ENCODE results near the gene GDPD3. TPM values are rescaled to one million over a fixed set of nuclear protein-coding genes. Genes with fewer than 3 reads are reported as not detected.

The GDPD3 gene
- total RNA-seq, 1 donor from 2014 or later = 10.7 TPM

- H3K4me1 Mint-ChIP-seq = no peaks in the 10 kb centered on the region
- no peak overlapping the region for H3K27ac Mint-ChIP-seq
- H3K9me3 Mint-ChIP-seq = no peaks in the 10 kb centered on the region
- DNase-seq (ENCODE audit: low spot score in 2 of 2, unreplicated experiment in 2 of 2) = no peak
- H3K36me3 Mint-ChIP-seq = no peaks in the 10 kb centered on the region
- H3K27me3 Mint-ChIP-seq (ENCODE audit: low read depth) = no peaks in the 10 kb centered on the region
- TF ChIP-seq CTCF (IDR thresholded peaks at IDR 0.05; ENCODE audit: unreplicated experiment) = no peak
- H3K4me3 Mint-ChIP-seq = no peak overlapping the region
Measured at GRCh38 chr16:30143347-30143702, 30.0 kb upstream of the GDPD3 start.

GRCh38 chr16:30142672-30143346, 29.5 kb upstream of the GDPD3 start:
- Mint-ChIP-seq H3K27me3 (ENCODE audit: low read depth) (no peaks in the 10 kb centered on the region), H3K27ac (no peak overlapping the region), H3K4me1 (no peaks in the 10 kb centered on the region), H3K4me3 (no peak overlapping the region), H3K9me3 (no peaks in the 10 kb centered on the region), H3K36me3 (no peaks in the 10 kb centered on the region)
- no peak for TF ChIP-seq CTCF (IDR thresholded peaks at IDR 0.05; ENCODE audit: unreplicated experiment)
- no peak for DNase-seq (ENCODE audit: low spot score in 2 of 2, unreplicated experiment in 2 of 2)

GRCh38 chr16:30141750-30142149, 28.4 kb upstream of the GDPD3 start:
- H3K27me3 Mint-ChIP-seq (ENCODE audit: low read depth) = no peaks in the 10 kb centered on the region

GRCh38 chr16:30139583-30140481, 26.5 kb upstream of the GDPD3 start:
- H3K36me3 Mint-ChIP-seq = no peaks in the 10 kb centered on the region
- H3K4me3 Mint-ChIP-seq = no peak overlapping the region
- H3K27me3 Mint-ChIP-seq (ENCODE audit: low read depth) = no peaks in the 10 kb centered on the region
- no peak overlapping the region for H3K27ac Mint-ChIP-seq
- DNase-seq (ENCODE audit: low spot score in 2 of 2, unreplicated experiment in 2 of 2) = no peak
- TF ChIP-seq CTCF (IDR thresholded peaks at IDR 0.05; ENCODE audit: unreplicated experiment) = no peak
- no peaks in the 10 kb centered on the region for H3K4me1 Mint-ChIP-seq
- H3K9me3 Mint-ChIP-seq = no peaks in the 10 kb centered on the region

More at GRCh38 chr16:30141750-30142149, 28.4 kb upstream of the GDPD3 start:
- H3K4me3 Mint-ChIP-seq = no peak overlapping the region
- TF ChIP-seq CTCF (IDR thresholded peaks at IDR 0.05; ENCODE audit: unreplicated experiment) = no peak
- DNase-seq (ENCODE audit: low spot score in 2 of 2, unreplicated experiment in 2 of 2) = no peak
- H3K9me3 Mint-ChIP-seq = no peaks in the 10 kb centered on the region
- H3K27ac Mint-ChIP-seq = no peak overlapping the region
- H3K36me3 Mint-ChIP-seq = no peaks in the 10 kb centered on the region
- H3K4me1 Mint-ChIP-seq = no peaks in the 10 kb centered on the region

- Mint-ChIP-seq H3K4me1 (no peaks in the 10 kb centered on the region), H3K36me3 (no peaks in the 10 kb centered on the region), H3K27me3 (ENCODE audit: low read depth) (no peaks in the 10 kb centered on the region), H3K27ac (no peak overlapping the region), H3K9me3 (no peaks in the 10 kb centered on the region), H3K4me3 (no peak overlapping the region)
- no peak for DNase-seq (ENCODE audit: low spot score in 2 of 2, unreplicated experiment in 2 of 2)
- no peak for TF ChIP-seq CTCF (IDR thresholded peaks at IDR 0.05; ENCODE audit: unreplicated experiment)
Measured at GRCh38 chr16:30137897-30138296, 24.6 kb upstream of the GDPD3 start.
